ENCODE results near the gene MDP1. TPM values are rescaled to one million over a fixed set of nuclear protein-coding genes. Genes with fewer than 3 reads are reported as not detected.
A peak's percentile ranks its signal among the peaks of the same experiment; 100 is the strongest.

MDP1 gene
- total RNA-seq, 1 donor from 2014 or later = 58.8 TPM

GRCh38 chr14:24196071-24197055 is 19.5 kb downstream of the MDP1 start:
- Histone ChIP-seq H3K36me3 (peaks cover 14 to 17% of the 10 kb centered on the region in 2 donors), H3K27me3 (no peaks in the 10 kb centered on the region), H3K27ac (peak overlapping the region; percentile 97 to 99), H3K4me1 (peaks cover 8 to 25% of the 10 kb centered on the region in 2 donors), H3K4me3 (peak overlapping the region; percentile 81 to 98), H3K9me3 (no peaks in the 10 kb centered on the region)
- no peak for DNase-seq (ENCODE audit: low spot score in 2 of 2)
- no peak for TF ChIP-seq CTCF (IDR thresholded peaks at IDR 0.05)
- intact Hi-C loops (cut with DNase I) = no loop called here

- Histone ChIP-seq H3K4me1 (peaks cover 8 to 25% of the 10 kb centered on the region in 2 donors), H3K27ac (peak within 1 kb of the TSS; percentile 97 to 99), H3K4me3 (peak within 1 kb of the TSS; percentile 81 to 98), H3K27me3 (no peaks in the 10 kb centered on the region), H3K36me3 (peaks cover 13 to 17% of the 10 kb centered on the region in 2 donors), H3K9me3 (no peaks in the 10 kb centered on the region)
- peak; percentile 26 to 94 for DNase-seq (ENCODE audit: low spot score in 2 of 2)
- no peak for TF ChIP-seq CTCF (IDR thresholded peaks at IDR 0.05)
- intact Hi-C loops (cut with DNase I) = loop anchor here (1.0 to 2.0 kb wide), 3 partner anchors 18 to 47 kb away; partner anchors contain the start of genes CHMP4A, GMPR2, NEDD8 and TINF2
These were observed 20.4 kb downstream of the MDP1 start, which contains the start of gene TM9SF1 for GRCh38 chr14:24195186-24196070. TSS of gene TM9SF1 (minus strand) at chr14:24195441. CDS start at chr14:24195019, 422 bp downstream.

- DNase-seq (ENCODE audit: low spot score in 2 of 2) = no peak
- H3K4me1 ChIP-seq = peaks cover 8 to 25% of the 10 kb centered on the region in 2 donors
- intact Hi-C loops (cut with DNase I) = loop anchor here (1.0 to 2.0 kb wide), 3 partner anchors 18 to 48 kb away; partner anchors contain the start of genes CHMP4A, GMPR2, NEDD8 and TINF2
These were observed 21.0 kb downstream of the MDP1 start for GRCh38 chr14:24194873-24195185.

GRCh38 chr14:24194186-24194872 is 21.5 kb downstream of the MDP1 start:
- no peak for TF ChIP-seq CTCF (IDR thresholded peaks at IDR 0.05)
- Histone ChIP-seq H3K27ac (peak overlapping the region; percentile 97 to 99), H3K4me3 (peak overlapping the region; percentile 81 to 98), H3K36me3 (peaks cover 13 to 17% of the 10 kb centered on the region in 2 donors), H3K9me3 (no peaks in the 10 kb centered on the region), H3K27me3 (no peaks in the 10 kb centered on the region), H3K4me1 (peaks cover 8 to 29% of the 10 kb centered on the region in 2 donors)
- DNase-seq (ENCODE audit: low spot score in 2 of 2) = no peak
- intact Hi-C loops (cut with DNase I) = loop anchor here (2.0 kb wide), 1 partner anchor 48 kb away; the partner anchor contains the start of gene TINF2

More at GRCh38 chr14:24194873-24195185, 21.0 kb downstream of the MDP1 start:
- Histone ChIP-seq H3K9me3 (no peaks in the 10 kb centered on the region), H3K27ac (peak overlapping the region; percentile 97 to 99), H3K27me3 (no peaks in the 10 kb centered on the region), H3K4me3 (peak overlapping the region; percentile 81 to 98), H3K36me3 (peaks cover 13 to 17% of the 10 kb centered on the region in 2 donors)
- no peak for TF ChIP-seq CTCF (IDR thresholded peaks at IDR 0.05)

- peaks cover 13 to 17% of the 10 kb centered on the region in 2 donors for H3K36me3 ChIP-seq
- no peaks in the 10 kb centered on the region for H3K9me3 ChIP-seq
- no peak for DNase-seq (ENCODE audit: low spot score in 2 of 2)
- no peaks in the 10 kb centered on the region for H3K27me3 ChIP-seq
- H3K27ac ChIP-seq = no peak overlapping the region
- intact Hi-C loops (cut with DNase I) = no loop called here
- no peak for TF ChIP-seq CTCF (IDR thresholded peaks at IDR 0.05)
- peaks cover 8 to 35% of the 10 kb centered on the region in 2 donors for H3K4me1 ChIP-seq
- no peak overlapping the region for H3K4me3 ChIP-seq
These were observed 22.9 kb downstream of the MDP1 start for GRCh38 chr14:24192933-24193332.

Measured in ascending aorta (tissue), 2 donors.